BJ (cell line): ENCODE measurements around the gene GYPE. TPM values are rescaled to one million over a fixed set of nuclear protein-coding genes. Genes with fewer than 3 reads are reported as not detected.
"Not testable (repeated sequence)": the region's sequence is repeated elsewhere in the genome, so short reads cannot be mapped to it uniquely, and the experiment has no call there.

ENCODE experiments used
- CTCF ChIA-PET: fragments of 350-600 bp; formaldehyde crosslinking; extraction: SDS; loops from one replicate; lab custom pipeline; 2021; ENCODE audit warnings: antibody characterized with exemption, inconsistent platforms; lab: Yijun Ruan, JAX
- POLR2A ChIA-PET: fragments of 300-600 bp; sonication (Branson Sonifier 250); formaldehyde crosslinking; extraction: SDS; loops from one replicate; lab custom pipeline; 2021; ENCODE audit warnings: antibody characterized with exemption; lab: Charles Lee
- DNase-seq: peaks from one replicate; pipeline ENCODE4 v3.0.0-alpha.2; 2011; ENCODE audit warnings: low read depth
- H3K27me3 ChIP-seq: 2 replicates; pipeline ENCODE4 v1.6.0; 2011; ENCODE audit warnings: low read length; ENCODE audit not compliant: control insufficient read depth, insufficient read depth
- H3K36me3 ChIP-seq: 2 replicates; pipeline ENCODE4 v1.5.1; 2011; ENCODE audit warnings: low read length; ENCODE audit not compliant: control insufficient read depth, insufficient read depth
- H3K4me3 ChIP-seq: 2 replicates; pipeline ENCODE4 v1.5.1; 2011; ENCODE audit warnings: low read depth, mild to moderate bottlenecking, control low read depth, low read length
- polyA plus RNA-seq: library from polyadenylated mRNA; depleted of rRNA; stranded (reverse); fragments of >200 nt; gene quantifications from 2 replicates; pipeline ENCODE4 v1.2.3, GENCODE V29; 2011; rRNA removed

Gene GYPE
- polyA plus RNA-seq, 1 experiment, result 1.4 TPM

GRCh38 chr4:143843506-143843832 is 61.9 kb downstream of the GYPE start:
- DNase-seq, CTCF ChIA-PET, H3K27me3 ChIP-seq, H3K4me3 ChIP-seq, H3K36me3 ChIP-seq, POLR2A ChIA-PET: not testable (repeated sequence)

DNA sequence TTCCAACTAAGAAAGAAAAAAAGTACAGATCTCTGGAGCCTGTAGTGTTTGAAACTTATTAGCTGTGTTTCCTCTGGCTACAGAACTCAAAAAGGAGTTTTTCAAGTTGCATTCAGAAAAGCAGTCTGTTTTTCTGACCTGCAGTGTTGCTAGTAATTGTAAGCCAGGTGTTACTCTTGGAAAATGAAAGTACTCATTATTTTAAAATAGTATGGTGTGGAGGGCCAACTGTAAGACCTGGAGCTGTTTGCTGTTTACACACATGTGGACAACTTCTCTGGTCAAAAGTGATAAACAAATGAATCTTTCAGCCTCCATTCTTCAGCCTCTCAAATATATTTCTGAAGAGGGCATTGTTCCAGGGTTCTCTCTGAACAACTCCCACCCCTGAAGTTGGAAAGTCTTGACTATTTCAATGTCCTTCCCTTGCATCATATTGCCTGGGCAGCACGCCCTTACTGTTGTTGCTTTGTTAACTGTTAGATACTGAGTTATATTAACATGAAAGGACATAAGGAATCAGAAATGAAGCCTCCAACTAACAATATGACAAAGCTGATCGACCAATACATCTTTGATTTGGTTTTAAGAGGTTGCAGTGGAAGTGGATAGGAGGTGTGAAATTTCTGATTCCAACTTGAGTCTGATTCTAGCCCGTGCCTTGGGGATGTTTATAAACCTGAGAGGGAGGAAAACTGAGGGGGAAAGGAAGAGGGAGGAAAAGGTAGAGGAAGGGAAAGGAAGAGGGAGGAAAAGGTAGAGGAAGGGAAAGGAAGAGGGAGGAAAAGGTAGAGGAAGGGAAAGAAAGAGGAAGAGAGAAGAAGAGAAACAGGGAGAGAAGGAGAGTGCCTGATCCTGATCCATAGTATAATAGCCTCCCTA is 62.5 kb downstream of the GYPE start:
- POLR2A ChIA-PET, H3K27me3 ChIP-seq, CTCF ChIA-PET, H3K4me3 ChIP-seq, DNase-seq, H3K36me3 ChIP-seq: not testable (repeated sequence)

DNA sequence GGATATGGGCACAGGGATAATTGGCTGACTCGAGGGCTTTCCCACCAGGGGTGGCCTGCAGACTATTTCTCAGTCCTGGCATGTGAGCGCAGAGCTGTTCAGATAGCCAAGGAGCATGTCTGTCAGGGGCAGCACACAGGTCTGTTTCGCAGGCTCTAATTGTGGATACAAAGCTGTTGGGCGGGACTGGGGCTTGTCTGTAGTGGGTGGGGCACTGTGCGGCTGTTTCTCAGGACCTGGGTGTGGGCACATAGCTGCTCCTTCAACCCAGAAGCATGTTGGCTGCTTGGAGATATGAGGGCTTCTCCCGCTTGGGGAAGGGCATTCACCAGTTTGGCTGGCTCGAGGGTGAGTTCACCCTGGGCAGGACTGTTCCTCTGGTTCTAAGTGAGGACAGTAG is 65.9 kb downstream of the GYPE start:
- CTCF ChIA-PET, POLR2A ChIA-PET: not testable (repeated sequence)

GRCh38 chr4:143834196-143834595 is 71.2 kb downstream of the GYPE start:
- H3K27me3 ChIP-seq, CTCF ChIA-PET, DNase-seq, POLR2A ChIA-PET, H3K4me3 ChIP-seq, H3K36me3 ChIP-seq: not testable (repeated sequence)

More for the DNA sequence above, 65.9 kb downstream of the GYPE start:
- not testable (repeated sequence) for DNase-seq, H3K4me3 ChIP-seq, H3K27me3 ChIP-seq, H3K36me3 ChIP-seq

GRCh38 chr4:143833676-143834075 is 71.7 kb downstream of the GYPE start:
- DNase-seq, result not testable (repeated sequence)

DNA sequence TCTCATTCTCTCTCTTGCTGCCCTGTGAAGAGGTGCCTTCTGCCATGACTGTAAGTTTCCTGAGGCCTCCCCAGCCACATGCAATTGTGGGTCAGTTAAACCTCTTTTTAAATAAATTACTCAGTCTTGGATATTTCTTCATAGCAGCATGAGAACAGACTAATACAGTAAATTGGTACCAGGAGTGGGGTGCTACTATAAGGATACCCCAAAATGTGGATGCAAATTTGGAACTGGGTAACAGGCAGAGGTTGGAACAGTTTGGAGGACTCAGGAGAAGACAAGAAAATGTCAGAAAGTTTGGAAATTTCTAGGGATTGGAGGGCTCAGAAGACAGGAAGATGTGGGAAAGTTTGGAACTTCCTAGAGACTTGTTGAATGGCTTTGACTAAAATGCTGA is 74.8 kb downstream of the GYPE start:
- H3K36me3 ChIP-seq, POLR2A ChIA-PET, CTCF ChIA-PET, H3K4me3 ChIP-seq, H3K27me3 ChIP-seq, DNase-seq: not testable (repeated sequence)

More at GRCh38 chr4:143833676-143834075, 71.7 kb downstream of the GYPE start:
- H3K36me3 ChIP-seq, H3K27me3 ChIP-seq, CTCF ChIA-PET, H3K4me3 ChIP-seq, POLR2A ChIA-PET: not testable (repeated sequence)

DNA sequence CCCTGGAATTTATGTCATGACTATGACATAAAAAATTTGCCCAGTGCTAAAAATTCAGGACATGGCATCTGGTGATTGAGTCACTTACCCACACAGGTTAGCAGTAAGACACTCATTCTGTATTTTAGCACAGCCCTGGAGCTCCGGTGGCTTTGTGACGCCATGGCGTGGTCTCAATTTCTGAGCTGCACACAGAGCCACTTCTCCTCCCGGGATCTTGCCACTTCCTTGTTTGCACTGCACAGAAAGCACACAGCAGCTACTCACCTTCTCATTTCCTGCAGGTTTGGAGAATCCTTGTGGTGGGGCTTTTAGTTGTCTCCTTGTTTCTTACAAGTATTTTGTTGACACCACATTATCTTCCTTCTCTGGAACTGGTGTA is 76.1 kb downstream of the GYPE start:
- DNase-seq, POLR2A ChIA-PET, H3K27me3 ChIP-seq, CTCF ChIA-PET, H3K36me3 ChIP-seq, H3K4me3 ChIP-seq: not testable (repeated sequence)

Other genes with a start within 250 kb of the GYPE start
- gene FREM3, start 204.9 kb downstream of the GYPE start, polyA plus RNA-seq, result not detected in 2 replicates
- not detected in 2 replicates for gene GYPB, start 113.8 kb upstream of the GYPE start, polyA plus RNA-seq
- gene GYPA, start 235.2 kb upstream of the GYPE start, polyA plus RNA-seq, result not detected in 2 replicates